Osteoblast (primary cell): Measurements from ENCODE around the gene ULK4. TPM values are rescaled to one million over a fixed set of nuclear protein-coding genes. Genes with fewer than 3 reads are reported as not detected.

Source experiments
- DNase-seq: peaks from one replicate; pipeline ENCODE4 v3.0.0; 2011; ENCODE audit warnings: low spot score, mixed read lengths; ENCODE audit not compliant: insufficient read length; ENCODE audit errors: missing footprints
- H2AFZ ChIP-seq: 2 replicates; pipeline ENCODE4 v1.6.0; 2011; ENCODE audit warnings: mild to moderate bottlenecking, low read length
- H3K27ac ChIP-seq: 2 replicates; pipeline ENCODE4 v1.5.1; 2011; ENCODE audit warnings: mild to moderate bottlenecking, low read depth, low read length, moderate library complexity
- H3K27me3 ChIP-seq: 2 replicates; pipeline ENCODE4 v1.6.0; 2012; ENCODE audit warnings: mild to moderate bottlenecking, control low read depth, inconsistent platforms, low read length, moderate library complexity; ENCODE audit not compliant: insufficient read depth
- H3K36me3 ChIP-seq: 2 replicates; pipeline ENCODE4 v1.5.1; 2011; ENCODE audit warnings: mild to moderate bottlenecking, low read length, control low read depth, moderate library complexity; ENCODE audit not compliant: insufficient read depth
- H3K4me1 ChIP-seq: 2 replicates; pipeline ENCODE4 v1.5.1; 2011; ENCODE audit warnings: mild to moderate bottlenecking, low read length, control low read depth, moderate library complexity; ENCODE audit not compliant: insufficient read depth
- H3K4me2 ChIP-seq: 2 replicates; pipeline ENCODE4 v1.6.0; 2011; ENCODE audit warnings: mild to moderate bottlenecking, low read length; ENCODE audit not compliant: insufficient read depth
- H3K4me3 ChIP-seq: fragments of 200-600 bp; sonication (generic); 3 replicates; pipeline ENCODE4 v1.5.1; 2012; ENCODE audit warnings: mild to moderate bottlenecking, low read length, inconsistent platforms; ENCODE audit not compliant: insufficient read depth
- H3K79me2 ChIP-seq: 2 replicates; pipeline ENCODE4 v1.6.0; 2012; ENCODE audit warnings: mild to moderate bottlenecking, low read length, control low read depth, inconsistent platforms; ENCODE audit not compliant: insufficient read depth
- H3K9me3 ChIP-seq: 2 replicates; pipeline ENCODE4 v1.5.1; 2011; ENCODE audit warnings: low read depth, low read length, control low read depth
- H4K20me1 ChIP-seq: 2 replicates; pipeline ENCODE4 v1.6.0; 2012; ENCODE audit warnings: mild to moderate bottlenecking, low read length, control low read depth; ENCODE audit not compliant: insufficient read depth
- total RNA-seq: library from RNA; depleted of rRNA; stranded (reverse); fragments of >200 nt; gene quantifications from 2 replicates; pipeline ENCODE4 v1.2.3, GENCODE V29; 2012
- TF ChIP-seq, protein P1 (sequence below): IDR thresholded peaks from 2 replicates; pipeline ENCODE4 v1.5.1; 2011; ENCODE audit warnings: mild to moderate bottlenecking, low read depth, low read length, moderate library complexity; ENCODE audit errors: extremely low read depth

The ULK4 gene
- total RNA-seq, 1 donor: 20.6 TPM

- TF ChIP-seq, protein P1, sequence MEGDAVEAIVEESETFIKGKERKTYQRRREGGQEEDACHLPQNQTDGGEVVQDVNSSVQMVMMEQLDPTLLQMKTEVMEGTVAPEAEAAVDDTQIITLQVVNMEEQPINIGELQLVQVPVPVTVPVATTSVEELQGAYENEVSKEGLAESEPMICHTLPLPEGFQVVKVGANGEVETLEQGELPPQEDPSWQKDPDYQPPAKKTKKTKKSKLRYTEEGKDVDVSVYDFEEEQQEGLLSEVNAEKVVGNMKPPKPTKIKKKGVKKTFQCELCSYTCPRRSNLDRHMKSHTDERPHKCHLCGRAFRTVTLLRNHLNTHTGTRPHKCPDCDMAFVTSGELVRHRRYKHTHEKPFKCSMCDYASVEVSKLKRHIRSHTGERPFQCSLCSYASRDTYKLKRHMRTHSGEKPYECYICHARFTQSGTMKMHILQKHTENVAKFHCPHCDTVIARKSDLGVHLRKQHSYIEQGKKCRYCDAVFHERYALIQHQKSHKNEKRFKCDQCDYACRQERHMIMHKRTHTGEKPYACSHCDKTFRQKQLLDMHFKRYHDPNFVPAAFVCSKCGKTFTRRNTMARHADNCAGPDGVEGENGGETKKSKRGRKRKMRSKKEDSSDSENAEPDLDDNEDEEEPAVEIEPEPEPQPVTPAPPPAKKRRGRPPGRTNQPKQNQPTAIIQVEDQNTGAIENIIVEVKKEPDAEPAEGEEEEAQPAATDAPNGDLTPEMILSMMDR: no peak
- Histone ChIP-seq H3K27me3 (no peaks in the 10 kb centered on the region), H3K4me1 (no peaks in the 10 kb centered on the region), H3K4me3 (no peak overlapping the region), H2AFZ (no peak overlapping the region), H3K4me2 (no peak overlapping the region), H4K20me1 (peaks cover 18% of the 10 kb centered on the region), H3K27ac (no peak overlapping the region), H3K9me3 (no peaks in the 10 kb centered on the region), H3K36me3 (peaks cover 32% of the 10 kb centered on the region), H3K79me2 (no peaks in the 10 kb centered on the region)
- DNase-seq: no peak
Observed at GRCh38 chr3:41243183-41243582, 718.7 kb downstream of the ULK4 start.

GRCh38 chr3:41241800-41242571 is 719.9 kb downstream of the ULK4 start:
- no peaks in the 10 kb centered on the region for H3K9me3 ChIP-seq
- DNase-seq: no peak
- no peak overlapping the region for H2AFZ ChIP-seq
- peaks cover 18% of the 10 kb centered on the region for H4K20me1 ChIP-seq
- H3K4me3 ChIP-seq: no peak overlapping the region
- no peaks in the 10 kb centered on the region for H3K27me3 ChIP-seq
- H3K4me2 ChIP-seq: no peak overlapping the region
- TF ChIP-seq, protein P1: no peak
- H3K27ac ChIP-seq: no peak overlapping the region
- H3K79me2 ChIP-seq: no peaks in the 10 kb centered on the region
- H3K36me3 ChIP-seq: peaks cover 44% of the 10 kb centered on the region
- H3K4me1 ChIP-seq: no peaks in the 10 kb centered on the region

DNA sequence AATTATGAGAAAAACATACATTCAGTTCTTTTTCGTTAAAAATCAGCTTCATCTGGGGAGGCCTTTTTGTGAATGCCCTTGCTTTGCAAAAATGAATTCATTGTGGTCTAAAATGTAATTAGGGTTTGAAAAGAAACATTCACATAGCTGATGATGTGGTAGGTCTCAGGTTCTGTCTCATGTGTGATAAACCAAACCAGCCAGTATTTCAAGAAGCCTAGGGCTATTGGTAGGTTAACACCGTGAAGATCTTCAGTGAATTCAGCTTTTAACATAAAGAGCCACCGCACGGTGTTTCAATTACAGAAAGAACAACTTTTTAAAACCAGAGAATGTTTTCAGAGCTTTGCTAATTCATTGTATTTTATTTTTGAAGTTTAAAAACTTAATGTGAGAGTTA is 720.7 kb downstream of the ULK4 start:
- no peak overlapping the region for H2AFZ ChIP-seq
- H3K27me3 ChIP-seq: no peaks in the 10 kb centered on the region
- H3K36me3 ChIP-seq: peaks cover 52% of the 10 kb centered on the region
- H3K4me2 ChIP-seq: no peak overlapping the region
- TF ChIP-seq, protein P1: no peak
- no peak overlapping the region for H3K4me3 ChIP-seq
- no peaks in the 10 kb centered on the region for H3K4me1 ChIP-seq
- H3K27ac ChIP-seq: no peak overlapping the region
- DNase-seq: no peak
- H3K9me3 ChIP-seq: no peaks in the 10 kb centered on the region
- H3K79me2 ChIP-seq: no peaks in the 10 kb centered on the region
- peaks cover 18% of the 10 kb centered on the region for H4K20me1 ChIP-seq

DNA sequence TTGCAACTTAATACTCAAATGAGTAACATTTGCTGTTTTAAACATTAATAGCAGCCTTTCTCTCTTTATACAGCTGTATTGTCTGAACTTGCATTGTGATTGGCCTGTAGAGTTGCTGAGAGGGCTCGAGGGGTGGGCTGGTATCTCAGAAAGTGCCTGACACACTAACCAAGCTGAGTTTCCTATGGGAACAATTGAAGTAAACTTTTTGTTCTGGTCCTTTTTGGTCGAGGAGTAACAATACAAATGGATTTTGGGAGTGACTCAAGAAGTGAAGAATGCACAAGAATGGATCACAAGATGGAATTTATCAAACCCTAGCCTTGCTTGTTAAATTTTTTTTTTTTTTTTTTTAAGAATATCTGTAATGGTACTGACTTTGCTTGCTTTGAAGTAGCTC is 722.3 kb downstream of the ULK4 start:
- Histone ChIP-seq H4K20me1 (peaks cover 28% of the 10 kb centered on the region), H3K36me3 (peaks cover 64% of the 10 kb centered on the region), H3K4me3 (no peak overlapping the region), H3K9me3 (no peaks in the 10 kb centered on the region), H3K79me2 (no peaks in the 10 kb centered on the region), H2AFZ (no peak overlapping the region), H3K27me3 (no peaks in the 10 kb centered on the region), H3K4me2 (no peak overlapping the region), H3K4me1 (peaks cover 3% of the 10 kb centered on the region), H3K27ac (no peak overlapping the region)
- DNase-seq: no peak
- TF ChIP-seq, protein P1: no peak
